Amniotic stem cell (primary cell): ENCODE data around the gene CCDC157.

Experiments used
- DNase-seq: peaks from one replicate; lab custom pipeline; 2025; lab: John Stamatoyannopoulos, UW

The CCDC157 gene

DNA sequence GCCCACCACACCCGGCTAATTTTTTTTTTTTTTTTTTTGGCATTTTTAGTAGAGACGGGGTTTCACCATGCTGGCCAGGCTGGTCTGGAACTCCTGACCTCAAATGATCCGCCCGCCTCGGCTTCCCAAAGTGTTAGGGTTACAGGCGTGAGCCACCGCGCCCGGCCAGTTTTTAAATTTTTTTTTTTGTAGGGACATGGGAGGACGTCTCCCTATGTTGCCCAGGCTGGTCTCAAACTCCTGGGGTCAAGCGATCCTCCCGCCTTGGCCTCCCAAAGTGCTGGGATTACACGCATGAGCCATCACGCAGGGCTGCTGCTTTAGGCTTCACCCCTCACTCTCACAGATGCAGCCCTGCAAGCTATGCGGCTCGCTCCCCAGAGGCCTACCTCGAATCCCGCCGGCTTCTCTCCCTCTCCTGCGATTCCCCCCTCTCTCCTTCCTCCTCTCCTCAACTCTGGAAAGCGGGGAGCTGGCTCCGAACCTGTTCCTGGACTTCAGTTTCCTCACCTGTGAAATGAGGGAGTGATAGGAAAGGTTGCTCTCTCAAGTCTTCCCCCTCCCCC, 926 bp downstream of the CCDC157 start:
- DNase-seq, result no peak

DNA sequence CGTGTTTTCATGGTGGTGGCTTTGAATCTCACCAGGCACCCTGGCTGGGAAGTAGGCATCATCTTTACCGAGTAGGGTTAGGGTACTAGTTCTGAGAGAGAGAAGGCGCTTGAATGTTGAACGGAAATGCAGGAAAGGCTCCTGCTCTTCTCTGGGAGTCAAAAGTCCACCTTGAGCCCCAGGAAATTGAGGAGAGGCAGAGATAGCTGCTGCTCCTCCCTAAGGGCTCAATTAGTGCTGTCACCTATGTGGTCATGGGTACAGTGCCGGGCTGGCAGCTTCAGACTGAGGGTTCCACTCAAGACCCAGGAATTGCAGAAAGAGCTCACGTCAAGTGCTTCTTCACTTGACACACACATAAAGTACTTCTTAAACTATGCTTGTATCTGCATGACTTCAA, 1.7 kb downstream of the CCDC157 start:
- DNase-seq, result no peak

DNA sequence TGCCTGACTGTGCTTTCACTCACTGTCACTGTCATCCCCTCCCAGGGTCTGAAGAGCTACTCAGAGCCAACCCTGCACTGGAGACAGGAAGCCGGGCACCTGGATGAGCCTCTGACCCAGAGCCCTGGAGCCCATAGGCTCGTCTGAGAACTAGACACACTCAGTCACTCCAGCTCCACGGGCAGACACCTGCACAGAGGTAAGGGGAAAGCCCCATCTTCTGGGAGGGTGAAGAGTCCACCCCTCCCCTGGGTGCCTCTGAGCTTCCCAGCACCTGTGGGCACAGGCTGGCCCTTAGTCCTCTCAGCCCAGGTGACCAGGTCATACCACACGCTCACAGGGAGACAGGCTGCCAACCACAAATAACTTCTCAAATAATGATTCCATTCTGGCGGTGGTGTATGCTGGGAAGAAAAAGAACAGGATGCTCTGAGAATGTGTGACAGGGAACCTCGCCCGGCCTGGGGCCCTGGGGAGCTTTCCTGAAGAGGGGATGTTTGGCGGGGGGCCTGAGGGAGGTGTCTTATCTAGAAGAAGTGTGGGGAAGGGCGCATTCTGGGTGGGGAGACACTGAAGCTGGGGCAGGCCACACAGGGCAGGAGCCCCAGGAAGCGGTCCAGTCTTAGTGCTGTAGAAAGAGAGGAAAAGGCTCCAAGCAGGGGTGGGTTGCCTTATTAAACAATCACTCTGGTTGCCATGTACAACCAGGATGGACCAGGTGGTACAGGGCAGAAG, 5.3 kb downstream of the CCDC157 start:
- DNase-seq, result no peak

DNA sequence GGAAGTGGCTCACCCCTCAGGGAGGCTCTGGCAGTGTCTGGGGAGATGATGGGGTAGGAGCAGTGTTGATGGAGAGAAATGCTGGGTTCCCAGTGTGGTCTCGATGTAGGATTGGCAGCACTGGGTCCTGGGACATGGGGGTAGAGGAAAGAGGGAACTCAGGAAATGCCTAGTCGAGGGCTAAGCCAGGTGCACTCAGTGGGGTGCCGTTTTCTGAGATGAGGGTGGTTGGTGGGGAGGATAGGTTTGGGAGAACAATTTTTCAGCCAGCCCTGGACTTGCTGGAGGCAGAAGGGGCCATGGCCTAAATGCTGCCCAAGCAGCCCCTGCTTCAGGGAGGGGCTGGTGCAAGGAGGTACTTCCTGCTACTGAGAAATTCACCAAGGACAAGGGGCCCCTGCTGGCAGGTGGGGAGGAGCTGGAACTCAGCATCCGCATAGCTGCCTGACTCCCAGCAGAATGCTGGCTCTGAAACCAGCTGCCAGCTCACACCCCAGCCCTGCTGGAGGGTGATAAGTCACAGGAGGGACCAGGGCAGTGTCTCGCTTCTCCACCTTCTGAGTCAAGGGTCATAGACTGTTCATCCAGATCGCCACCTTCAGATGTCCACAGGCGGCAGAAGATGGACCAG, 6.0 kb downstream of the CCDC157 start:
- no peak for DNase-seq

DNA sequence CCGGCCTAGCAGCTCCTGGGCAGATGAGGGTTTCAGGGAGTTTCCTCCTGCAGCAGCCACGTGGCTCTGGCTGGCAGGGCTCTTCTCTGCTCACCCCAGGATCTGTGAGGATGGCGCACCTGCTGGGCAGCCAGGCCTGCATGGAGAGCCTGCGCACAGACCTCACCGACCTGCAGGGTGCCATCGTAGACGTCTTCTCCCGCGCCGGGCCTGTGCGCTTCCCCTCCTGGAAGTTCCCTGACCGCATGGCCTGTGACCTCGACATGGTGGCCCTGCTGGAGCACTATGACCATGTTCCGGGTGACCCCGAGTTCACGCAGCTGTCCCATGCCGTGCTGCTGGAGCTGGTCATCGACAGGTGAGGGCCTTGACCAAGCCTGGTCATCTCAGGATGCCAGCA, 9.1 kb downstream of the CCDC157 start:
- DNase-seq, result no peak

DNA sequence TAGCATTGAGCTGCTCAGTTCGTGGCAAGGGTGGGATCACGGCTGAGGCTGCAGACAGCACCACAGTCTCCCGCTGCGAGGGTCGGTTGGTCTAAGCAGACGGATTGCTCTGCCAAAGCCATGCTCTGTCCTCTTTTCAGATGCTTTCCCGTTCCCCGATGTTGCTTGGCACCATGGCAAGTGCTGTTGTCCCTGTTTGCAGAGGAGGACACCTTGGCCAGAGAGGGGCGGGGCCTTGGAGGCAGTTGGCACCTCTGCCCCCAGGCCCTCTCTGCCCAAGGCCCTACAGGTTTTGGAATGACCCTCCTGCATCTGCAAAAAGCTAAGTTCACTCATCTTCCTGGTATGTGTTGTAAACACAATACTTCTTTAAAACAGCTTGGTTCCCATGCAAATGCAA, 11.6 kb downstream of the CCDC157 start:
- no peak for DNase-seq

DNA sequence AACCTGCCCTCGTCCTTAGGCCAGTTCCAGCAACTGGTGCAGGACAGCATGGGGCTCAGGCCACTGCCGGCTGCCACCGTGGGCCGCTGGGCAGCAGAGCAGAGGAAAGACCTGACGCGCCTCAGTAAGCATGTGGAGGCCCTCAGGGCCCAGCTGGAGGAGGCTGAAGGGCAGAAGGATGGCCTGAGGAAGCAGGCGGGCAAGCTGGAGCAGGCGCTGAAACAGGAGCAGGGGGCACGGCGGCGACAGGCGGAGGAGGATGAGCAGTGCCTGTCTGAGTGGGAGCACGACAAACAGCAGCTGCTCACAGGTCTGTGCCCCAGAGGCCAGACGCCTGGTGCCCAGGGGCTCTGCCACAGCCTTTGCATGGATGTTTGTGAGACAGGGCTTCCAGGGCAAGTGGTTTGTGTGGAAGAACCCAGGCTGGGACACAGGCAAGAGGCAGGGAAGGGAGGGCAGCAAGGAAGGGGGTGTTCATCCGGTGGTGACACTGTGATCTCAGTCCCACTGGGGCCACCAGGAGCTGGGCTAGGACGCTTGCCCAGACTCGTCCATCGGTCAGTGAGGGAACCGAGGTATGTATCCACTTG, 13.9 kb downstream of the CCDC157 start:
- no peak for DNase-seq

DNA sequence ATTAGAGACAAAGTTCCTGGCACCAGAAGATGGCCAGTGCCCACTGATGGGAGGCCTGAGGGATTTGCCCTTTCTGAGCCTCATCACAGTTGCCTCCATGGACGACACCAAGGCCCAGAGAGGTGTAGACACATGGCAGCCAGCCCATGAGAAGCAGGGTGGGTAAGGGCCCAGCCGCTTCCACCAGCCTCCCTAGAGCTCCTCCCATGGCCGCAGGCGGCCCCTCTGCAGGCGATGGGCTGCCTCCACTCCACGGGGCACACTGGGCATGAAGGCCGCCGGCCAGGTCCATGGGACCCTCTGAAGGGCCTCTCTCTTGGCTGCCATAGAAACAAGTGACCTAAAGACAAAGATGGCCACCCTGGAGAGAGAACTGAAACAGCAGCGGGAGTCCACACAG, 14.5 kb downstream of the CCDC157 start:
- DNase-seq, result no peak

DNA sequence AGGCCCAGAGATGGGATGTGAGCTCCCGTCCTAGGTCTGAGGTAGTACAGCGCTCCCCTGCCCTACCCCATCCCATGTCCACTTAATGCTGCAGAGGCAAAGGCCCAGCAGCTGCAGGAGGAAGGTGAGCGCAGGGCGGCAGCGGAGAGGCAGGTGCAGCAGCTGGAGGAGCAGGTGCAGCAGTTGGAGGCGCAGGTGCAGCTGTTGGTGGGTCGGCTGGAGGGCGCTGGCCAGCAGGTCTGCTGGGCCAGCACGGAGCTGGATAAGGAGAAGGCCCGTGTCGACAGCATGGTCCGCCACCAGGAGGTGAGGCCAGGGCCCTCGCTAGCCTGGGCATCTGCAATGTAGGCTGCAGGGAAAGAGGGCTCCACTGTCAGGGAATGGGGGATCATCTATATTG, 15.2 kb downstream of the CCDC157 start:
- DNase-seq, result no peak

DNA sequence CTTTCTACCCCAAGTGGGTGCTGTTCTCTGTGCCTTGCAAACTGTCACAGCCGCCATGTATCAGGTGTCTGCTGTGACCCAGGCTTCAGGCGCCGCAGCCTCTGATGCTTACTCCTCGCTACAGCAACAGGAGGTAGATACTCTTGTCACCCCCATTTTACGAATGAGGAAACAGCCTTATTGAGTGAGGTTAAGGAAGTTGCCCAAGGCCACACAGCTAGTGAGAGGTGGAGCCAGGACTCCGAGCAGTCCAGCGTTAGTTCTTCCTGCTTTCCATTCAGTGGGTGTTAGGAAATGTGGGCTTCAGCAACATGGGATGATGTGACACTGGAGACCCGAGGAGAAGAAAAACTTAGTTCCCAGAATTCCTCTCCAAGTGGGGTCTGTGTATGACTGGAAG, 16.1 kb downstream of the CCDC157 start:
- no peak for DNase-seq

DNA sequence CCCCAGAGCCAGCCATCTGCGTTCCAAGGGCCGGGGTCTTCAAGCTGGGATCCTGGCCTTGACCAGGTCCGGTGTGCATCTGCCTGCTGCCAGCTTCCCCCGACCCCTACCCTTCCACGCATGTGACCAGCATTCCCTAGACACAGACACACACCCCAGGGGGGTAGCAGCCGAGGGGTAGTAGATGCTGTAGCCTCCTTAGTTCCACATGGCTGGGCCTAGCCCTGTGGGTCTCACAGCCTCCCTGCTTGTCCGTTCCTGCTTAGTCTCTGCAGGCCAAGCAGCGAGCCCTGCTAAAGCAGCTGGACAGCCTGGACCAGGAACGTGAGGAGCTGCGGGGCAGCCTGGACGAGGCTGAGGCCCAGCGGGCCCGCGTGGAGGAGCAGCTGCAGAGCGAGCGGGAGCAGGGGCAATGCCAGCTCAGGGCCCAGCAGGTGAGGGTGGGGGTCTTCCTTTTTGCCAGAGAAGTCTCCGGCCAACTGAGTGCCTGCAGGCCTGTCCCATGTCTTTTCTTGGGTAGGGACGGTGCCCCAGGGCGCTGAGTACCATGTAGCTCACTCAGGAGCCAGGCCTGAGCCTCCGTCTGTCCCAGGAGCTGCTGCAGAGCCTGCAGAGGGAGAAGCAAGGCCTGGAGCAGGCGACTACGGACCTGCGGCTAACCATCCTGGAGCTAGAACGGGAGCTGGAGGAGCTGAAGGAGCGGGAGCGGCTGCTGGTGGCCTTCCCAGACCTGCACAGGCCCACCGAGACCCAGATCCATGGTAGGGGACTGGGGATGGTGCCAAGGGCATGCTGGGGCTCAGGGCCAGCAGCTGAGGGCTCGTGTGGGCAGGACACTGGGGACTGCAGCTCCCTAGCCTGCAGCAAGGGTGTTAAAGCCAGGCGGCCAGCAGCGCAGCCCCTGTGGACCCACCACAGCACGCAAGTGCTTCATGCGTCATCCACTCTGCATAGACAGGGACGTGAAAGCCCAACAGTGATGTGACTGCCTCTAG, 16.8 kb downstream of the CCDC157 start:
- no peak for DNase-seq

DNA sequence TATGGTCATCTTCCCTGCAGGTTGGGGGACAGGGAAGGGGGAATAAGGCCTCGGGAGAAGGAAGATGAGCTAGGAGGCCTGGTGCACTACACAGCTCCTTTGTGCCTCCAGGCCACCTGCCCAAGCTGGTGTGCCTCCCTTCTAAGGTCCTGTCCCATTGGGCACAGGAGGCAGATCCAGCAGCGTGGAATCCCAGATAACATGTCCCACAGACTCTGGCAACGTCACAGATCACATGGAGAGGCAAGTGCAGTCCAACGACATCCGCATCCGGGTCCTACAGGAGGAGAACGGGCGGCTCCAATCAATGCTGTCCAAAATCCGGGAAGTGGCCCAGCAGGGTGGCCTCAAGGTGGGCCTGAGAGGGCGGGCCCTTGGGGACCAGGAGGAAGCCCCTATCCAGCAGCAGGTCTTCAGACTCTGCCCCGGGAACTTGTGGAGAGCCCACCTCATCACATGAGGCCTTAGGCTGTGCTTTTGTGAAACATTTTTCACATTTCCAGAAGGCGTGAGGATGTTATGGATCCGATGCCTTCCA, 18.6 kb downstream of the CCDC157 start:
- no peak for DNase-seq

DNA sequence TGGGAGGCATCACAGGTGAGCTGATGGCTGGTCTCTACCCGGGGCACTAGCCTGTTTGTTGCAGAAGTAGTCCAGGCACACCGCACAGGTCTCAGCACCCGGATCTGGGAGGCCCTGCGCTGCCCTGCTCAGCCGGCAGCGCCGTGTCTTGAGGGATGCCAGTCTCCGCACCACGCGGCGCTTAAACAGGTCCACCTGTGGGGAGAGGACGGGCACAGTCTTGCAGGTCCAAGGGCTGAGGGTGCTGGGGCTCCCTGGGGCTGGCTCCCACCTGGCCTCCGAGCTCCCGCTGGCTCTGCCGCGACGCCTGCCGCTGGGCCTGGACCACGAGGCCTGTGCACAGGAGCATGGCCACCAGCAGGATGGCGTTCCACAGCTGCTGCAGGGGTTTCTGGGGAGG, 23.2 kb downstream of the CCDC157 start:
- DNase-seq, result no peak

DNA sequence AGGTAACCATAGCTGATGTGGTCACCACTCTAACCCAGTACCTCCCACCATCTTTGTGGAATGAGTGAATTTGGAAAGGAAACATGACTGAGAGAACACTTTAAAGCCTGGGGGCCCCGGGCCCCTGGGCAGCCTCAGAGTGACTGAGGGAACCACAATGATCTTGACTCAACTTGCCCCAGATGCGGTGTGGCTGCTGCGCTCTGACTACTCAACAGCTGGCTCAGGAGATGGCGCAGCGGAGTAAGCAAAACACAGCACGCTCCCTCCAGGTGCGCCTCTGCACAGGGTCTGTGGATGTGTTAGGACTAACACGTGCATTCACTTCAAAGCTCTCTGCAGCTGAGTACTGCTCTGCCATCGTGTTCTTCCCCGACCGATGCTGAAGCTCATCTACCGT, 24.5 kb downstream of the CCDC157 start:
- DNase-seq, result no peak

DNA sequence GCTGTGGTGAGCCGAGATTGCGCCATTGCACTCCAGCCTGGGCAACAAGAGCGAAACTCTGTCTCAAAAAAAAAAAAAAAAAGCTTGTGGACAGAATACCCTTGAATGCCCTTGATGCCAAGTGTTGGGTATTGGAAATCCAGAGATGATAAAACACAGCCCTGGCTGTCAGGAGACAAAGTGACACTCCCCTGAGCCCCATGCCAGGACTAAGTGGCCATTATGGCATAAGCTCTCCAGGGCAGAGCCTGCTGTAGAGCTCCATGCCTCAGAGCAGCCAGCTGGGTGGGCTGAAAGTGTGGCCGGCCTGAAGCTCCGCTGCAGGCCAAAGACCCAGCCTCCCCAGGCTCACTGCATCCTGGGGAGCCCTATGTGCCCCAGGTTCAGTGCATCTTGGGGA, 25.5 kb downstream of the CCDC157 start:
- DNase-seq, result no peak

DNA sequence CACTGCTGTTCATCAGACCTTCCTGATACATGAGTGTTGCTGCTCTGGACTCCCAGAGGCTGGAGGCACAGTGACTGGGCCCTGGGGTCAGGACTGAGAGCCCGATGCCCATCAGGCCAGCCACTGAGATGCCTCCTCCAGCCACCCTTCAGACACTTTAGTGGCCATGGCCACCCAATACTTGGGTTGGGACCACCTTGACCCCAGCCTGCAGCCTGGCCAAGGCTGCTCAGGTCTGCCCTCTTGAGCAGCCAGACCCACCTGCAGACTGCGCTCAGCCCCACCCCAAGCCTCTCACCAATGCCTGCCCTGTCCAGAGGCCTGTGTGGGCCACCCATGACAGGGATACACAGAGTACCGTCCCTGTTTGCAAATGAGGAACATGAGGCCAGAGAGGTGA, 26.3 kb downstream of the CCDC157 start:
- DNase-seq, result no peak

DNA sequence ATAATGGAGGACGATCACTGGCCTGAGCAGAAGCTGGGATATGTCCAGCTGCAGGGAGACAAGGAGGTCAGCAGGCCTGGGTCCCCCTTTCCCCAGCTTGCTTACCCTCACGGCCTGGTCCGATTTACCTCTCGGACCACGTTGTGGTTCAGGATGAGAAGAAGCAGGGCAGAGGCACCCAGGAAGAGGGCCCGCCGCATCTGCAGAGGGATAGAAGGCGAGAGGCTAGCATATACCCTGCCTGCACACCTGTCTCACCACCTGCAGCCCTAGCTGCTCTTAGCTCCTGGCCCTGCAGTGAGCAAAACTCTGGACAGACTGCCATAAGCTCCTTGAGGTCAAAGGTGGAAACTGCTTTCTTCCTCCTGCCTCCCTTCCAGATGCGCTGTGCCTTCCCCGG, 29.1 kb downstream of the CCDC157 start:
- no peak for DNase-seq

DNA sequence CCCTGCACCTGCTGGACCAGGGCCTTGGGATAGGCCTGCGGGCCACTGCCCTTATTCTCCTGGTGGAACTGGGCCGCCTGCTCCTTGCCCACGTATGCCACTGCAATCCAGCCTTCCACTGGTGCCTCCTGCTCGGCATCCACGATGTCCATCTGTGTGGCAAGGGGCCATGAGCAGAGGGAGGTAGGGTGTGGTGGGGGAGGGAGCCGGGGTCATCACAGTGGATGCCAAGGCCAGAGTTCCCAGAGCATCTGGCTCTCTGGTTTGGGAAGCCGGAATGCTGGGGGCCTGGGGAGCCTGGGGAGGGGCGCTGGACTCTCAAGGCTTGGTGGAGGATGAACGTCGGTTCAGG, 29.8 kb downstream of the CCDC157 start:
- DNase-seq, result no peak

DNA sequence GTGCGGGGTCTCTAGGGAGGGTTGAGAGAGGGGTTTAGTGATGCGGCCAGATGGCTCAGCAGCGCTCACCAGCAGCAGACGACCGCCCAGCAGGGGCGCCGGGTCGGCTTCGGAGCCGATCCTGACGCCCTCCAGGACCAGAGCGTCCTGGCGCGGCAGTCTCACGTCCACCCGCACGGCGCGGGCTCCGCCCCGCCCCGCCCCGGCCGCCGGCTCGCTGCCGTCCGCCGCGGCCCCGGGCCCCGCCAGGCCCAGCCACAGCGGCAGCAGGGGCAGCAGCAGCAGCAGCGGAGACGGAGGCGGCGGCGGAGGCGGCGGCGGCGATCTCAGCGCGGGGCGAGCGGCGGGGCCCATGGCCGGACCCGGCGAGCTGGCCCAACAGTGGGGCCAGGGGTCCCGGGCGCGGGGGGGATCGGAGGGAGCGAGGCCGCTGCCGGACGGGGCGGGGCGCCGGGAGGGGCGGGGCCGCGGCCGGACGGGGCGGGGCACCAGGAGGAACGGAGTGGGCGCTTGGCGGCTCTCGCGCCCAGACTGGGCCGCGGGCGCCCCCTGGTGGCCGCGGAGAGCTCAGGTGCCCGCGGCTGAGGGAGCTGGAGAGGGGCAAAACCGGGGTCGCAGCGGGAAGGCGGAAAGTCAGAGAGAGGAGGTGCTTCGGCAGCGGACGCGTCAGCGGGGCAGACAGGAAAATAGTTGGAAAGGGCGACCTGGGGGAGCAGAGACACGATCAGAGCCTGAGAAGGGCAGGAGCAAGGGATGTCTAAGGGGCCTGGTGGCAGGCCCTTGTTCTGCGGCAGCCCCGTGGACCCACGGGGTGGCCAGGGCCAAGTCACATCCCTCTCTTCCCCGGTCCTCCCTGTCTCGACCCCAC, 30.4 kb downstream of the CCDC157 start, which contains the start of gene RNF215:
Gene RNF215 (minus strand): TSS at position 452 of the 868 bp plus-strand sequence. CDS start 98 bp downstream, at position 354.
- DNase-seq, result peak; percentile 61

DNA sequence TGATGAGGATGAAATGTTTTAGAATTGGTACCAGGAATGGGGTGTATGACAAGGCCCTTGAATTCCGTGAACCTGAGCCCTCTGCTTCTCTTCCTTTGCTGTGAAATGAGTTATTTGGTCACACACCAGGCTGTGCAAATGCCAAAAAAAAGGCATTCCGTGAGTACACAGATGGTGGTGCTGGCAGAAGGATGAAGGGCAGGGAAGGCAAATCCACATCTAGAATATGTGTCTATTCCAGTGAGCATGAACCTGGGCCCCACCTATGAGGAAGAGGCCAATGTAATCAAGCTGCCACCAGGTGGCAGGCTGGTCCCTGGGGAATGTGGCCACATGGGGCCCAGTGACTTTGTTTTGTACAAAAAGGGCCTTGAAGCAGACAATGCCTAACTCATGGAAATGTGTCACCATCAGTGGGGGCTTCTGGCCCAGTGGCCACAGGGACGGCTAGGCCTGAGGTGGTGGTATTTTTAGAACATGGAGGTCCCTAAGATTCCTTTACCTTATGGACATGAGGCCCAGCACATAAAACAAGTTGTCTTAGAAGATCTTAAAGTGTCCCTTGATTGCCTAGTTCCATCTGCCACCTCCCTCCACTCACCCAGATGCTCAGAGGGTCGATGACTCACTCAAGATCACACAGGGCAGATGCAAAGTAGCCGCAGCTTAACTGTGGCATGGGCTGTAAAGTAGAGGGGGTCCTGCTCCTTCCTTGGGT, 34.3 kb downstream of the CCDC157 start:
- peak; percentile 17 for DNase-seq
